GM19099 (cell line): ENCODE results near the gene BTBD16.

Experiments
- POLR2A ChIP-seq: IDR thresholded peaks from 3 replicates; pipeline ENCODE4 v1.6.1; 2011; ENCODE audit warnings: low read depth; ENCODE audit not compliant: insufficient read length; ENCODE audit errors: extremely low read depth

The BTBD16 gene

GRCh38 chr10:122381680-122382079 lies 110.6 kb downstream of the BTBD16 start:
- no peak for TF ChIP-seq POLR2A

GRCh38 chr10:122386514-122386913 lies 115.4 kb downstream of the BTBD16 start:
- no peak for TF ChIP-seq POLR2A

DNA sequence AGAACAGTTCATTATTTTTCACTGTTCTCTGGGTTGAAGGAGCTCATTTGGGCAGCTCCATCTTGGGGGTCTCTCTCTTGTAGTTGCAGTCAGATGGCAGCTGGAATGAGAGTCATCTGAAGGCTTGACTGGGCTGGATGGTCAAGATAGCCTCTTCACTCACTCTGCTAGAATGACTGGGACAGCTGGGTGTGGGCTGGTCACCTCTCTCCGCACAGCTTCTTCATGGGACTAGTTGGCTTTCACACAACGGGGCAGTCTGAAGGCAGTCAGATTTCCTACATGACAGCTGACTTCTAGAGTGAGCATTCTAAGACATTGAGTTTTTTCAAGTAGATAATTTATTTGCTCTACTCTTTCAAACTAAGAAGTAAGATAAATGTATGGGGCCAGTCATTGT lies 116.5 kb downstream of the BTBD16 start:
- no peak for TF ChIP-seq POLR2A
